Mononuclear cell (primary cell): ENCODE measurements around the gene FAM72D. TPM values are rescaled to one million over a fixed set of nuclear protein-coding genes. Genes with fewer than 3 reads are reported as not detected.
A peak's percentile ranks its signal among the peaks of the same experiment; 100 is the strongest.
"Not testable (repeated sequence)": the region's sequence is repeated elsewhere in the genome, so short reads cannot be mapped to it uniquely, and the experiment has no call there.

Source experiments
- H3K27me3 ChIP-seq: 2 replicates; pipeline ENCODE4 v1.6.0; 2011; ENCODE audit warnings: low read length, control low read depth; ENCODE audit not compliant: insufficient read depth
- H3K4me1 ChIP-seq: 2 replicates; pipeline ENCODE4 v1.5.1; 2011; ENCODE audit warnings: mild to moderate bottlenecking, low read length, control low read depth; ENCODE audit not compliant: insufficient read depth
- H3K4me3 ChIP-seq: 2 replicates; pipeline ENCODE4 v1.5.1; 2011; ENCODE audit warnings: mild to moderate bottlenecking, low read length, moderate library complexity
- H3K9me3 ChIP-seq: 2 replicates; pipeline ENCODE4 v1.5.1; 2011; ENCODE audit warnings: low read depth, mild to moderate bottlenecking, control low read depth, low read length
- total RNA-seq: library from RNA; depleted of rRNA; stranded (reverse); fragments of >200 nt; gene quantifications from one replicate; pipeline ENCODE4 v1.2.3, GENCODE V29; 2012

The FAM72D gene
- total RNA-seq, 1 donor: not detected

GRCh38 chr1:145077872-145078786, 17.6 kb upstream of the FAM72D start:
- not testable (repeated sequence) for H3K27me3 ChIP-seq, H3K9me3 ChIP-seq, H3K4me1 ChIP-seq, H3K4me3 ChIP-seq

- not testable (repeated sequence) for H3K27me3 ChIP-seq, H3K9me3 ChIP-seq
Observed at GRCh38 chr1:145078787-145079370, 16.9 kb upstream of the FAM72D start.

GRCh38 chr1:145079737-145080136, 16.0 kb upstream of the FAM72D start:
- not testable (repeated sequence) for H3K9me3 ChIP-seq, H3K4me3 ChIP-seq, H3K27me3 ChIP-seq, H3K4me1 ChIP-seq

More at GRCh38 chr1:145078787-145079370, 16.9 kb upstream of the FAM72D start:
- H3K4me3 ChIP-seq, H3K4me1 ChIP-seq: not testable (repeated sequence)

GRCh38 chr1:145080193-145080592, 15.6 kb upstream of the FAM72D start:
- H3K9me3 ChIP-seq, H3K4me3 ChIP-seq, H3K4me1 ChIP-seq, H3K27me3 ChIP-seq: not testable (repeated sequence)

GRCh38 chr1:145082483-145083255, 13.1 kb upstream of the FAM72D start:
- H3K4me3 ChIP-seq, H3K9me3 ChIP-seq, H3K27me3 ChIP-seq, H3K4me1 ChIP-seq: not testable (repeated sequence)

GRCh38 chr1:145093517-145094149, 2.1 kb upstream of the FAM72D start:
- H3K4me3 ChIP-seq: peak overlapping the region; percentile 32
- not testable (repeated sequence) for H3K9me3 ChIP-seq, H3K4me1 ChIP-seq, H3K27me3 ChIP-seq

GRCh38 chr1:145094655-145095211, 1.0 kb upstream of the FAM72D start:
- not testable (repeated sequence) for H3K4me1 ChIP-seq, H3K9me3 ChIP-seq, H3K27me3 ChIP-seq
- H3K4me3 ChIP-seq: peak overlapping the region; percentile 32

- not testable (repeated sequence) for H3K4me1 ChIP-seq, H3K9me3 ChIP-seq, H3K4me3 ChIP-seq, H3K27me3 ChIP-seq
Observed at GRCh38 chr1:145101725-145102124, 6.0 kb downstream of the FAM72D start.

- H3K9me3 ChIP-seq, H3K4me3 ChIP-seq, H3K4me1 ChIP-seq, H3K27me3 ChIP-seq: not testable (repeated sequence)
Observed at GRCh38 chr1:145103294-145103693, 7.5 kb downstream of the FAM72D start.

GRCh38 chr1:145111674-145112073, 15.9 kb downstream of the FAM72D start:
- H3K4me1 ChIP-seq, H3K27me3 ChIP-seq: not testable (repeated sequence)

GRCh38 chr1:145112703-145113102, 16.9 kb downstream of the FAM72D start:
- not testable (repeated sequence) for H3K4me1 ChIP-seq, H3K9me3 ChIP-seq, H3K4me3 ChIP-seq, H3K27me3 ChIP-seq

More at GRCh38 chr1:145111674-145112073, 15.9 kb downstream of the FAM72D start:
- not testable (repeated sequence) for H3K9me3 ChIP-seq, H3K4me3 ChIP-seq

GRCh38 chr1:145114560-145115057, 18.8 kb downstream of the FAM72D start:
- not testable (repeated sequence) for H3K9me3 ChIP-seq, H3K4me1 ChIP-seq, H3K27me3 ChIP-seq

GRCh38 chr1:145115587-145116493, 20.1 kb downstream of the FAM72D start:
- H3K27me3 ChIP-seq, H3K9me3 ChIP-seq, H3K4me1 ChIP-seq, H3K4me3 ChIP-seq: not testable (repeated sequence)

More at GRCh38 chr1:145114560-145115057, 18.8 kb downstream of the FAM72D start:
- not testable (repeated sequence) for H3K4me3 ChIP-seq

- H3K9me3 ChIP-seq, H3K27me3 ChIP-seq, H3K4me1 ChIP-seq, H3K4me3 ChIP-seq: not testable (repeated sequence)
Observed at GRCh38 chr1:145119842-145120241, 24.1 kb downstream of the FAM72D start.
